SK-N-SH (cell line): ENCODE measurements around the gene GORASP1. TPM values are rescaled to one million over a fixed set of nuclear protein-coding genes. Genes with fewer than 3 reads are reported as not detected.
A peak's percentile ranks its signal among the peaks of the same experiment; 100 is the strongest.

Source experiments
- CTCF ChIA-PET: fragments of 300-600, 350-600 bp; formaldehyde crosslinking; extraction: SDS; loops from one replicate; lab custom pipeline; 2021; lab: Yijun Ruan, JAX
- POLR2A ChIA-PET: fragments of 350-600 bp; sonication (Branson Sonifier 250); formaldehyde crosslinking; extraction: SDS; loops from one replicate; lab custom pipeline; 2020; ENCODE audit warnings: antibody characterized with exemption, inconsistent platforms; lab: Yijun Ruan, JAX
- DNase-seq: peaks from one replicate; pipeline ENCODE4 v3.0.0; 2012
- H2AFZ ChIP-seq: fragments of 200-600 bp; sonication (generic); 2 replicates; pipeline ENCODE4 v1.8.1; 2016; ENCODE audit warnings: antibody characterized with exemption, mild to moderate bottlenecking, low read depth
- H3F3A ChIP-seq: fragments of 200-600 bp; sonication (generic); replicated peaks from 2 replicates; pipeline ENCODE3; 2016; ENCODE audit warnings: antibody characterized with exemption, mild to moderate bottlenecking; ENCODE audit not compliant: insufficient read depth
- H3K27ac ChIP-seq, 2 experiments: fragments of 200-500 bp in 1 of 2; fragments of 200-600 bp in 1 of 2; sonication (Bioruptor generic) in 1 of 2; sonication (generic), shearing (Covaris generic) in 1 of 2; 2 replicates each; pipeline versions ENCODE4 v1.5.1 to v1.6.1; 2014 to 2016; ENCODE audit warnings: low read depth in 2 of 2, inconsistent platforms in 1 of 2, low read length in 1 of 2, mild to moderate bottlenecking in 1 of 2, mixed read lengths in 1 of 2
- H3K27me3 ChIP-seq: fragments of 200-600 bp; sonication (generic), shearing (Covaris generic); 2 replicates; pipeline ENCODE4 v1.6.1; 2016; ENCODE audit warnings: mixed run types; ENCODE audit not compliant: insufficient read depth
- H3K36me3 ChIP-seq, 2 experiments: fragments of 200-500 bp in 1 of 2; fragments of 200-600 bp in 1 of 2; sonication (Bioruptor generic) in 1 of 2; sonication (generic) in 1 of 2; replicated peaks in 1 of 2; 2 replicates each; pipeline versions ENCODE3 to v1.5.1; 2014 to 2016; ENCODE audit warnings: low read length in 1 of 2, mild to moderate bottlenecking in 1 of 2; ENCODE audit not compliant: insufficient read depth in 2 of 2, control insufficient read depth in 1 of 2
- H3K4me1 ChIP-seq, 2 experiments: fragments of 200-500 bp in 1 of 2; fragments of 200-600 bp in 1 of 2; sonication (Bioruptor generic) in 1 of 2; sonication (generic), shearing (Covaris generic) in 1 of 2; 2 replicates each; pipeline versions ENCODE4 v1.5.1 to v1.6.1; 2014 to 2016; ENCODE audit warnings: low read depth in 1 of 2, low read length in 1 of 2, mixed run types in 1 of 2; ENCODE audit not compliant: insufficient read depth in 2 of 2, control insufficient read depth in 1 of 2
- H3K4me2 ChIP-seq: fragments of 200-600 bp; sonication (generic), shearing (Covaris generic); 2 replicates; pipeline ENCODE4 v1.6.1; 2017; ENCODE audit warnings: mixed run types
- H3K4me3 ChIP-seq, 2 experiments: fragments of 200-500 bp in 1 of 2; fragments of 200-600 bp in 1 of 2; sonication (Bioruptor generic) in 1 of 2; sonication (generic), shearing (Covaris generic) in 1 of 2; 2 replicates each; pipeline versions ENCODE4 v1.5.1 to v1.8.1; 2014 to 2016; ENCODE audit warnings: low read depth in 2 of 2, inconsistent platforms in 1 of 2, low read length in 1 of 2, mild to moderate bottlenecking in 1 of 2, mixed read lengths in 1 of 2, moderate library complexity in 1 of 2
- H3K79me2 ChIP-seq: fragments of 200-600 bp; sonication (generic); 2 replicates; pipeline ENCODE4 v1.8.1; 2017; ENCODE audit warnings: mild to moderate bottlenecking; ENCODE audit not compliant: insufficient read depth
- H3K9ac ChIP-seq: fragments of 200-600 bp; sonication (generic); 2 replicates; pipeline ENCODE4 v1.6.1; 2017; ENCODE audit warnings: mixed run types
- H3K9me2 ChIP-seq: fragments of 200-600 bp; sonication (generic); 2 replicates; pipeline ENCODE4 v1.6.1; 2017; ENCODE audit warnings: mixed run types
- H3K9me3 ChIP-seq: fragments of 200-600 bp; sonication (generic); 2 replicates; pipeline ENCODE4 v1.6.1; 2017; ENCODE audit warnings: mixed run types, mild to moderate bottlenecking, moderate library complexity
- H4K20me1 ChIP-seq: fragments of 200-600 bp; sonication (generic); 2 replicates; pipeline ENCODE4 v1.6.1; 2017; ENCODE audit warnings: mild to moderate bottlenecking, mixed run types; ENCODE audit not compliant: insufficient read depth
- CHD2 ChIP-seq: fragments of 150-350 bp; IDR thresholded peaks from 2 replicates; pipeline ENCODE4 v1.6.1; 2018; ENCODE audit warnings: low read length; ENCODE audit not compliant: partially characterized antibody
- CTCF ChIP-seq: fragments of 200-600 bp; sonication (generic); IDR thresholded peaks from 2 replicates; pipeline ENCODE4 v1.6.1; 2017; ENCODE audit warnings: antibody characterized with exemption, mild to moderate bottlenecking, moderate library complexity
- EP300 ChIP-seq, 2 experiments: IDR thresholded peaks; 2 replicates each; pipeline versions ENCODE4 v1.4.0 to v1.6.1; 2012; ENCODE audit warnings: borderline replicate concordance in 1 of 2, low read depth in 1 of 2, low read length in 1 of 2
- EZH2phosphoT487 ChIP-seq: fragments of 200-600 bp; sonication (generic); IDR thresholded peaks from 2 replicates; pipeline ENCODE4 v1.6.1; 2017; ENCODE audit warnings: low read depth, mixed run types, mild to moderate bottlenecking, antibody characterized with exemption, moderate library complexity, borderline replicate concordance
- FOSL2 ChIP-seq: IDR thresholded peaks from 2 replicates; pipeline ENCODE4 v1.4.0; 2012; ENCODE audit warnings: low read depth, mild to moderate bottlenecking, moderate library complexity, borderline replicate concordance
- FOXM1 ChIP-seq: IDR thresholded peaks from 2 replicates; pipeline ENCODE4 v1.4.0; 2012; ENCODE audit warnings: low read depth, mild to moderate bottlenecking
- GABPA ChIP-seq: IDR thresholded peaks from 2 replicates; pipeline ENCODE4 v1.4.0; 2012; ENCODE audit warnings: low read depth, mild to moderate bottlenecking
- GATA2 ChIP-seq: sonication (generic); formaldehyde crosslinking; IDR thresholded peaks from 2 replicates; pipeline ENCODE4 v1.5.0; 2020; ENCODE audit warnings: mild to moderate bottlenecking, missing genetic modification reagents
- MAX ChIP-seq: IDR thresholded peaks from 2 replicates; pipeline ENCODE4 v1.4.0; 2012; ENCODE audit warnings: low read depth
- NRF1 ChIP-seq: IDR thresholded peaks from 2 replicates; pipeline ENCODE4 v1.6.1; 2012; ENCODE audit warnings: low read depth, mild to moderate bottlenecking, low read length
- PBX3 ChIP-seq: IDR thresholded peaks from 2 replicates; pipeline ENCODE4; 2012
- RXRA ChIP-seq: IDR thresholded peaks from 2 replicates; pipeline ENCODE4 v1.4.0; 2012; ENCODE audit warnings: low read depth, mild to moderate bottlenecking, borderline replicate concordance
- TCF12 ChIP-seq: IDR thresholded peaks from 2 replicates; pipeline ENCODE4 v1.4.0; 2012
- YY1 ChIP-seq: IDR thresholded peaks from 2 replicates; pipeline ENCODE4 v1.4.0; 2012; ENCODE audit warnings: low read depth, mild to moderate bottlenecking
- WGBS: methylation state at CpG from one replicate; pipeline ENCODE4 v1.1.6; 2017; ENCODE audit warnings: low lambda C conversion rate; 5-methylcytosine and 5-hydroxymethylcytosine counted together
- polyA plus RNA-seq, 3 experiments: library from polyadenylated mRNA; depleted of rRNA; stranded (reverse); fragments of >200 nt; gene quantifications; 2 replicates each; pipeline ENCODE4 v1.2.3, GENCODE V29; 2012
- TF ChIP-seq, protein P1 (sequence below): fragments of 150-350 bp; IDR thresholded peaks from 2 replicates; pipeline ENCODE4 v1.6.1; 2017; ENCODE audit warnings: antibody characterized with exemption, low read length, low read depth, borderline replicate concordance
- TF ChIP-seq, protein P2 (sequence below): IDR thresholded peaks from 2 replicates; pipeline ENCODE4 v1.4.0; 2012; ENCODE audit warnings: low read depth, borderline replicate concordance

GORASP1 gene
- polyA plus RNA-seq, 1 of the 3 experiments (the other 2 are of a cell fraction): 44.3 TPM

DNA sequence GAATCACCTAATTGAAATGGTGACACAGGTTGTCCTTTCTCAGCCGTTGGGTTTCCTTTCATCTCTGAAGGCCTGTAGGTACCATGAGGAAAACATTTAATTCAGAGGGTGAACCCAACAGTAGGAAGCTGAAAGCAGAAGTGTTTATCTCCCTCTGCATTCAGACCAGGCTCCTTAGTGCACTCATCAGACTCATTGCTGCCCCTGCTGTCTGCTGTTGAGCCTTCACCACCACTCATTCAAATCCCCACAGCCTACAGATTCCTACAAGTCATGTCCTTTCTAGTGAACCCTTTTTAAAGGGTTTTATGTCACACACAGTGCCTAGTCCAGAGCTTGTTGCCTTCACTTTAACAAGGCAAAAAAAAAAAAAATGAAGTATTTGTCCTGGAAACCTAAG is 42.2 kb downstream of the GORASP1 start:
- peaks cover 5% of the 10 kb centered on the region for H3F3A ChIP-seq
- no peak overlapping the region for H3K4me2 ChIP-seq
- H3K4me1 ChIP-seq: no peaks in the 10 kb centered on the region
- no peaks in the 10 kb centered on the region for H3K9me2 ChIP-seq
- peaks cover 51% of the 10 kb centered on the region for H3K79me2 ChIP-seq
- H3K9me3 ChIP-seq: no peaks in the 10 kb centered on the region
- ChIA-PET CTCF (interaction anchor here (0.5 to 1.6 kb wide), 9 partner anchors 7 to 1444 kb away, joined by 3 to 7 read pairs (median 4); partner anchors contain the start of gene WDR48), POLR2A (no interaction called here)
- H3K4me3 ChIP-seq: no peak overlapping the region
- WGBS: 53% methylated on average over 1 of the region's 1 CpG
- peak overlapping the region in 1 of 2 experiments; percentile 23; a peak in 1 of 4 replicates for H3K27ac ChIP-seq
- TF ChIP-seq CTCF (peak; percentile 51), YY1 (no peak)
- no peaks in the 10 kb centered on the region for H3K27me3 ChIP-seq
- peaks cover 32 to 41% of the 10 kb centered on the region in 2 experiments for H3K36me3 ChIP-seq
- H4K20me1 ChIP-seq: peaks cover 5% of the 10 kb centered on the region; the same call in 1 of the 2 replicates
- H2AFZ ChIP-seq: no peak overlapping the region
- no peak overlapping the region for H3K9ac ChIP-seq
- peak; percentile 41 for DNase-seq

DNA sequence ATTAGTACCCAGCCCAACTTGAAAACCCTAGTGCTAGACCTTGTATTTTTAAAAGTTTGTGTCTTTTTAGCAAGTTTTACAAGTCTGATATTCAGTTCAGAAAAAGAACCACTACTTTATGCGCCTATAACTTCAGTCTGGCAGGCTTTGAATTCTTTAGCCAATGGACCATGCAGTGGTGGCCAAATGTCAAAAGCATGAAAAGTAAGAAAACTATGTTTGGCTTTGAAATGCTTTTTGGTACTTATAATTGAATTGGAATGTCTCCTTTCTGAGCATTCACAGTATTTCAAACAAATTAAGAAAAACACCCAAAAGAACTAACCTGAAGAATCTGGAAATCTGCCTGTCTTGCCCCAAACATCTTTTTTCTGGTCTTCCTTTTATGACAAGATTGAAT is 42.8 kb downstream of the GORASP1 start:
- Histone ChIP-seq H3K9ac (no peak overlapping the region), H4K20me1 (peaks cover 5% of the 10 kb centered on the region; the same call in 1 of the 2 replicates), H3K4me2 (no peak overlapping the region), H3K27ac (peak overlapping the region in 1 of 2 experiments; percentile 23; a peak in 1 of 4 replicates), H3K79me2 (peaks cover 55% of the 10 kb centered on the region), H3K9me2 (no peaks in the 10 kb centered on the region), H2AFZ (no peak overlapping the region), H3K9me3 (no peaks in the 10 kb centered on the region), H3K4me3 (no peak overlapping the region), H3K4me1 (no peaks in the 10 kb centered on the region), H3K36me3 (peaks cover 32 to 36% of the 10 kb centered on the region in 2 experiments), H3F3A (peaks cover 5% of the 10 kb centered on the region), H3K27me3 (no peaks in the 10 kb centered on the region)
- ChIA-PET CTCF (interaction anchor here (0.9 to 1.6 kb wide), 5 partner anchors 8 to 224 kb away, joined by 4 to 7 read pairs (median 4); partner anchors contain the start of gene WDR48), POLR2A (no interaction called here)
- TF ChIP-seq EZH2phosphoT487: no peak
- TF ChIP-seq FOXM1: no peak
- no peak for TF ChIP-seq GABPA
- no peak for TF ChIP-seq FOSL2
- no peak for TF ChIP-seq NRF1
- TF ChIP-seq RXRA: no peak
- TF ChIP-seq, protein P1, sequence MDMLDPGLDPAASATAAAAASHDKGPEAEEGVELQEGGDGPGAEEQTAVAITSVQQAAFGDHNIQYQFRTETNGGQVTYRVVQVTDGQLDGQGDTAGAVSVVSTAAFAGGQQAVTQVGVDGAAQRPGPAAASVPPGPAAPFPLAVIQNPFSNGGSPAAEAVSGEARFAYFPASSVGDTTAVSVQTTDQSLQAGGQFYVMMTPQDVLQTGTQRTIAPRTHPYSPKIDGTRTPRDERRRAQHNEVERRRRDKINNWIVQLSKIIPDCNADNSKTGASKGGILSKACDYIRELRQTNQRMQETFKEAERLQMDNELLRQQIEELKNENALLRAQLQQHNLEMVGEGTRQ: no peak
- TF ChIP-seq GATA2 (CRISPR knock-in tag): no peak
- TF ChIP-seq TCF12: no peak
- TF ChIP-seq EP300 (IDR thresholded peaks at IDR 0.05; ENCODE audit: borderline replicate concordance in 1 of 2, low read depth in 1 of 2, low read length in 1 of 2): no peak
- TF ChIP-seq PBX3: no peak
- TF ChIP-seq CHD2: no peak
- TF ChIP-seq, protein P2, sequence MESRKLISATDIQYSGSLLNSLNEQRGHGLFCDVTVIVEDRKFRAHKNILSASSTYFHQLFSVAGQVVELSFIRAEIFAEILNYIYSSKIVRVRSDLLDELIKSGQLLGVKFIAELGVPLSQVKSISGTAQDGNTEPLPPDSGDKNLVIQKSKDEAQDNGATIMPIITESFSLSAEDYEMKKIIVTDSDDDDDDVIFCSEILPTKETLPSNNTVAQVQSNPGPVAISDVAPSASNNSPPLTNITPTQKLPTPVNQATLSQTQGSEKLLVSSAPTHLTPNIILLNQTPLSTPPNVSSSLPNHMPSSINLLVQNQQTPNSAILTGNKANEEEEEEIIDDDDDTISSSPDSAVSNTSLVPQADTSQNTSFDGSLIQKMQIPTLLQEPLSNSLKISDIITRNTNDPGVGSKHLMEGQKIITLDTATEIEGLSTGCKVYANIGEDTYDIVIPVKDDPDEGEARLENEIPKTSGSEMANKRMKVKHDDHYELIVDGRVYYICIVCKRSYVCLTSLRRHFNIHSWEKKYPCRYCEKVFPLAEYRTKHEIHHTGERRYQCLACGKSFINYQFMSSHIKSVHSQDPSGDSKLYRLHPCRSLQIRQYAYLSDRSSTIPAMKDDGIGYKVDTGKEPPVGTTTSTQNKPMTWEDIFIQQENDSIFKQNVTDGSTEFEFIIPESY: no peak
- TF ChIP-seq MAX: no peak
- no peak for DNase-seq
- 96% methylated on average over 1 of the region's 1 CpG for WGBS
